Suprapubic skin (tissue), 4 donors: ENCODE data around the gene HACE1.
"Not testable (repeated sequence)": the region's sequence is repeated elsewhere in the genome, so short reads cannot be mapped to it uniquely, and the experiment has no call there.

Source experiments
- EP300 ChIP-seq: sonication (generic); formaldehyde crosslinking; IDR thresholded peaks from one replicate; pipeline ENCODE4 v1.6.1; 2017; ENCODE audit warnings: antibody characterized with exemption
- POLR2A ChIP-seq, 2 donors: fragments of 450-650 bp; IDR thresholded peaks; one replicate each; pipeline ENCODE4 v1.6.1; 2017; ENCODE audit warnings: antibody characterized with exemption in 2 of 2, mild to moderate bottlenecking in 2 of 2, moderate library complexity in 2 of 2
- POLR2AphosphoS5 ChIP-seq, 3 donors: sonication (generic); formaldehyde crosslinking; IDR thresholded peaks; one replicate each; pipeline ENCODE4 v1.6.1; 2017; ENCODE audit warnings: antibody characterized with exemption in 3 of 3
- TF ChIP-seq, protein P1 (sequence below), 2 donors: fragments of 200-600 bp in 1 of 2; fragments of 450-650 bp in 1 of 2; sonication (generic) in 1 of 2; IDR thresholded peaks; one replicate each; pipeline ENCODE4 v1.5.1; 2016 to 2019; ENCODE audit warnings: antibody characterized with exemption in 2 of 2, mild to moderate bottlenecking in 1 of 2, moderate library complexity in 1 of 2

DNA sequence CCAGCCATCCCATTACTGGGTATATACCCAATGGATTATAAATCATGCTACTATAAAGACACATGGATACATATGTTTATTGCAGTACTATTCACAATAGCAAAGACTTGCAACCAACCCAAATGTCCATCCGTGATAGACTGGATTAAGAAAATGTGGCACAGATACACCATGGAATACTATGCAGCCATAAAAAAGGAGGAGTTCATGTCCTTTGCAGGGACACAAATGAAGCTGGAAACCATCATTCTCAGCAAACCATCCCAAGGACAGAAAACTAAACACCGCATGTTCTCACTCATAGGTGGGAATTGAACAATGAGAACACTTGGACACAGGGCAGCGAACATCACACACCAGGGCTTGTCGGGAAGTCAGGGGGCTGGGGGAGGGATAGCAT lies 54.4 kb downstream of the HACE1 start:
- TF ChIP-seq POLR2A (IDR thresholded peaks at IDR 0.05); EP300; POLR2AphosphoS5 (IDR thresholded peaks at IDR 0.05): not testable (repeated sequence)
- TF ChIP-seq, protein P1, sequence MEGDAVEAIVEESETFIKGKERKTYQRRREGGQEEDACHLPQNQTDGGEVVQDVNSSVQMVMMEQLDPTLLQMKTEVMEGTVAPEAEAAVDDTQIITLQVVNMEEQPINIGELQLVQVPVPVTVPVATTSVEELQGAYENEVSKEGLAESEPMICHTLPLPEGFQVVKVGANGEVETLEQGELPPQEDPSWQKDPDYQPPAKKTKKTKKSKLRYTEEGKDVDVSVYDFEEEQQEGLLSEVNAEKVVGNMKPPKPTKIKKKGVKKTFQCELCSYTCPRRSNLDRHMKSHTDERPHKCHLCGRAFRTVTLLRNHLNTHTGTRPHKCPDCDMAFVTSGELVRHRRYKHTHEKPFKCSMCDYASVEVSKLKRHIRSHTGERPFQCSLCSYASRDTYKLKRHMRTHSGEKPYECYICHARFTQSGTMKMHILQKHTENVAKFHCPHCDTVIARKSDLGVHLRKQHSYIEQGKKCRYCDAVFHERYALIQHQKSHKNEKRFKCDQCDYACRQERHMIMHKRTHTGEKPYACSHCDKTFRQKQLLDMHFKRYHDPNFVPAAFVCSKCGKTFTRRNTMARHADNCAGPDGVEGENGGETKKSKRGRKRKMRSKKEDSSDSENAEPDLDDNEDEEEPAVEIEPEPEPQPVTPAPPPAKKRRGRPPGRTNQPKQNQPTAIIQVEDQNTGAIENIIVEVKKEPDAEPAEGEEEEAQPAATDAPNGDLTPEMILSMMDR (IDR thresholded peaks at IDR 0.05) = not testable (repeated sequence)
